ENCODE results near the gene BRI3BP.

GRCh38 chr12:124971603-124972002 is 21.8 kb upstream of the BRI3BP start:
- TF ChIP-seq, protein P1, sequence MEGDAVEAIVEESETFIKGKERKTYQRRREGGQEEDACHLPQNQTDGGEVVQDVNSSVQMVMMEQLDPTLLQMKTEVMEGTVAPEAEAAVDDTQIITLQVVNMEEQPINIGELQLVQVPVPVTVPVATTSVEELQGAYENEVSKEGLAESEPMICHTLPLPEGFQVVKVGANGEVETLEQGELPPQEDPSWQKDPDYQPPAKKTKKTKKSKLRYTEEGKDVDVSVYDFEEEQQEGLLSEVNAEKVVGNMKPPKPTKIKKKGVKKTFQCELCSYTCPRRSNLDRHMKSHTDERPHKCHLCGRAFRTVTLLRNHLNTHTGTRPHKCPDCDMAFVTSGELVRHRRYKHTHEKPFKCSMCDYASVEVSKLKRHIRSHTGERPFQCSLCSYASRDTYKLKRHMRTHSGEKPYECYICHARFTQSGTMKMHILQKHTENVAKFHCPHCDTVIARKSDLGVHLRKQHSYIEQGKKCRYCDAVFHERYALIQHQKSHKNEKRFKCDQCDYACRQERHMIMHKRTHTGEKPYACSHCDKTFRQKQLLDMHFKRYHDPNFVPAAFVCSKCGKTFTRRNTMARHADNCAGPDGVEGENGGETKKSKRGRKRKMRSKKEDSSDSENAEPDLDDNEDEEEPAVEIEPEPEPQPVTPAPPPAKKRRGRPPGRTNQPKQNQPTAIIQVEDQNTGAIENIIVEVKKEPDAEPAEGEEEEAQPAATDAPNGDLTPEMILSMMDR (IDR thresholded peaks at IDR 0.05), result no peak
- TF ChIP-seq POLR2A (IDR thresholded peaks at IDR 0.05), result no peak

Measured in thyroid gland (tissue), 4 donors.